NOMO-1 treated with dmso at 0.1 percent for 144 hours (cell line): ENCODE data around the gene POGZ.
A peak's percentile ranks its signal among the peaks of the same experiment; 100 is the strongest.
"Not testable (repeated sequence)": the region's sequence is repeated elsewhere in the genome, so short reads cannot be mapped to it uniquely, and the experiment has no call there.

Experiments
- DNase-seq: peaks from one replicate; lab custom pipeline; 2025; ENCODE audit not compliant: unreplicated experiment; lab: John Stamatoyannopoulos, UW

POGZ gene

DNA sequence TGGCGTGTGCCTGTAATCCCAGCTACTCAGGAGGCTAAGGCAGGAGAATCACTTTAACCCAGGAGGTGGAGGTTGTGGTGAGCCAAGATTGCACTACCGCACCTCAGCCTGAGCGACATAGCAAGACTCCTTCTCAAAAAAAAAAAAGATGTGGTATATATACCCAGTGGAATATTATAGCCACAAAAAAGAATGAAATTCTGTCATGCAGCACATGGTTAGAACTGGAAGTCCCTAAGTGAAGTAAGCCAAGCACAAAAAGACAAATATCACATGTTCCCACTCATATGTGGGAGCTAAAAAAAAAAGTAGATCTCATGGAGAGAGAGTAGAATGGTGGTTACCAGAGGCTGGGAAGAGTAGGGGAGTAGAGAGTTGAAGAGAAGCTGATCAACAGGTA is 41.2 kb downstream of the POGZ start:
- no peak for DNase-seq

DNA sequence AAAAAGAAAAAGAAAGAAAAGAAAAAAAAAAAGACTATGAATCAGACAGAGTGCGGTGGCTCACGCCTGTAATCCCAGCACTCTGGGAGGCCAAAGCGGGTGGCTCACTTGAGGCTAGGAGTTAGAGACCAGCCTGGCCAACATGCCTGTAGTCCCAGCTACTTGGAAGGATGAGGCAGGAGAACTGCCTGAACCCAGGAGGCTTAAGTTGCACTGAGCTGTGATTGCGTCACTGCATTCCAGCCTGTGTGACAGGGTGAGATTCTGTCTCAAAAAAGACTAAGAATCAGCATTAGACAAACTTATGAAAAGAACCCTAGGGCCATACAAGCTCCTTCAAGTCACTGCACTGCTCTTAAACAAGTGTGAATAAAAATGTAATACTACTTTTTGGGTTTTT is 43.1 kb downstream of the POGZ start:
- no peak for DNase-seq

DNA sequence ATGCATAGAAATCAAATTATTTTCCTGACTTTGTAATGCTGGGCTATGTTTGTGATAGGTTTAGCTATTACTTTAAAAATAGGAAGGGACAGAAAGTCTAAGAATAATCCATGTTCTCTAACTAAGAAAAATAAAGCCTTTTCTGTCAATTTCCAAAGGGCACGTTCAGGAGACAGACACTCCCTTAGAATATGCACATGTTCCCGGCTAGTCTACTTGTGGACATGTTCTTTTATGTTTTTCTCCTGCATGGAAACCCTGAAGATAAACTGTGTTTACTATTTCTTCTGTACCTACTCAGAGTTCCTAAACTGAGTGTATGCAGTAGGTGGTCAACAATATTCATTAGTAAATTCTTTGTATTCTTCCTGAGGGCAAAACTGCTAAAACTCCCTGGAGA is 47.4 kb downstream of the POGZ start:
- DNase-seq: no peak

DNA sequence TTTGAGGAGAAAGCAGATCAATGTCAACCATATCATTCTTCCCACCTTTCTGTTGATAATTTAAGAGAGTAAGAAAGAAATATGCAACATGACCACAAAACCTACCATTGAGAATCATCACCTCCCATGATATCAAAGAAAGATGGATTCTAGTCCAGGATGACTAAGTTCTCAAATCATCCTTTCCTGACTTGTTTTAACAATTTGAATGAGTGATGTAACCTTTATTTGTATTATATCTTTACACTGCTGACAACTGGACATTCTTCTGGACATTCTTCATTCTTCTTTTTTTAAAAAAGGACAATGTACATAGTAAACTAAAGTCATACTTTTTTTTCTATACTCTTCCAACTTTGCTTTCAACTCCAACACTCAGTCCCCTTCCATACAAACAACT is 50.4 kb downstream of the POGZ start:
- DNase-seq: no peak

DNA sequence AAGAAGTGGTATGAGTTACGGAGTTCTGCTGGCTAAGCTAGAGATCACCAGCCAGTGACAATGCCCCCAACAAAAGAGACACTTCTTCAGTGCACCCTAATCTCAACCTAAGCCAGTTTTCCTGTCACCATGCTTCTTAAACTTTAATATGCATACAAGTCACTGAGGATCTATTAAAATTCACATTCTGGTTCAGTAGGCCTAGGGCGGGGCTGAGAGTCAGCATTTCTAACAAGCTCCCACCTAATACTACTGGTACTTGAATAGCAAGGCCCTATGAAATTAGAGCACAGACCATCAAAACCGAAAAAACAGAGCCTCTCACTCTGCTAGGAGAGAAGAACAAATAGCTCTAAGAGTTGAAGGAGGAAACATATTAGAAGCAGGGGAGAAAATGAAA is 52.0 kb downstream of the POGZ start:
- no peak for DNase-seq

DNA sequence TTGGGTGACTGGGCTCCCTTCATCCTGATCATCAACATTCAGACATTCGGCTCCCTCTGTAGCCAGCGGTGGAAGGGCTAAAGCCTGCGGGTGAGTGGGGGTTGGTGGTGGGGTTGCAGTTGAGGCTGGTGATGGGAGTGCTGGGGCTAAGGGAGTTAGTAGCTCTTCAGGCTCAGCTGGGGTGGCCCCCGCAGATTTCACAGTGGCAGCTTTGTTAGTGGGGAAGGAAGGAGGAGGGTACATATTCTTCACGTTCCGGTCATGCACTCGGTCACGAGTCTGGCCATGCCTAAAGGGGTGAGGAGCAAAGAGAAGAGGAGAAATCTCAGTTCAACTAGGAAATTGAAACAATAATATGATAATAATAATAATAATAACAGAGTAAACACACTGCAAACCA is 53.1 kb downstream of the POGZ start:
- DNase-seq: no peak

DNA sequence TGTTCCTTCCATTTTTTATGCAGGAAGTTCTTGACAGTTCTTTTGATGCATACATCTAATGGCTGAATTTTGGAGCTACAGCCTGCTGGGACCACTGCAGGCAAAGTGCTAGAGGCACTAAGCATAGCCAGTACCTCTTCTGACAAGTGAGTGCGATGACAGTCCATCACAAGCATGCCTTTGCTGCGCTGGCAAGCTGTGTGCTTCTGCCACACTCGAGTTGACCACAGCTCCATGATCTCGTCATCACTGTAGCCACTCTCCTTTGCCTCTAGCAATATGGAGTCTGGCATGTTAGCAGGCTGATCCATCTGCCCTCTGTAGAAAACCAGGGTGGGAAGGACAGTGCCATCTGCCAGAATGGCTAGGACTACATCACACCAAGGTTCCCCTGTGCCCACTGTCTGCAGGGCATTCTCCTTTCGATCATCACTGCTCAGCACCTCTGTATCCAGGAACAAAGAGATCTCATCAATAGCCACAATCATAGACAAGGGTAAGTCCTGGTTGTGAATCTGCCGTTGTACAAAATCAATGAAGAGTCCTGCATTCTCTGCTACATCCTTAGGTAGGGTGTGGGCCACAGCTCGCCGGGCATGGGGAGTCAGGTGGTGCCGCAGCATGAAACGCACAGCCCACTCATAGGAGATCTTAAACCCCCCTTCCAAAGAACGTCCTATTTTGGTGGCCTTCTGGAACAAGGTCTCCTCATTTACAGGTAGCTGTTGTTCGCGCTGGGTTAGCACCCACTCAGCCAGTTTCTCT is 53.9 kb downstream of the POGZ start:
- DNase-seq: no peak

DNA sequence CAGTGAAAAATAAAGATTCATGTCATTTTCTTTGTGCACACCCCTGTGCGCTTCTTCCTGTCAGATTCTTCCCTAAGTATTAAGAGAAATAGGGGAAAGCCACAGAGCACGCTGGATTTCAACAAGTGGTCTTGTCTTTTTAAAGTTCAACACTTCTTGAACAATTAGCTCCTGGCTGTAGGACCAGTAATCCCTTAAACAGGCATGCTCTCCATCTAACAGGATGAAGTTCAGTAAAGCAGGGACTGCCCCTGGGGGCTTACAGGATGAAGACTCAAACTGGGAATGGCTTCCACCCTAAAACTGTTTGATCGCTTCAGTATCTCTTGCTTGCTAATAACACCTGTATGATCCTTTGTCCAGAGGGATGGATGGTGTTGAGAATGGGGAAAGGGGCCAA is 55.7 kb downstream of the POGZ start:
- no peak for DNase-seq

DNA sequence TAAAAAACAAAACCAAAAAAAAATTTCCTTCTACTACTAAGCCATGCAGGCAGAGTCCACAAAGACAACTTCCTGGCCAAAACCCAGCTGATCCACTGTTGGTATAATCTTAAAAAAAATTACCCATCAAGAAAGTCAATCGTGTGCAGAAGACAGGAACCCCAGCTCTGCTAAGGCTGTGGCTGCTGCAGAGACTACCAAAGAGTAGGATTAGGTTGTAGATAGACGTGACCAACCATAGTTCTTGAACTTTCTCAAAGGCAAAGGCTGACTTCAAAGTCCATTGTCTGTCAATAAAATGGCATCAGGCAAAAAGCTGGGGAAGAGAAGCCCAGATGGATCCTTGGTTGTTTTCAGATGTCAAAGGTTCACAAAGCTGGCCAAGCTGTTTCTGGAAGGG is 56.5 kb downstream of the POGZ start:
- no peak for DNase-seq

DNA sequence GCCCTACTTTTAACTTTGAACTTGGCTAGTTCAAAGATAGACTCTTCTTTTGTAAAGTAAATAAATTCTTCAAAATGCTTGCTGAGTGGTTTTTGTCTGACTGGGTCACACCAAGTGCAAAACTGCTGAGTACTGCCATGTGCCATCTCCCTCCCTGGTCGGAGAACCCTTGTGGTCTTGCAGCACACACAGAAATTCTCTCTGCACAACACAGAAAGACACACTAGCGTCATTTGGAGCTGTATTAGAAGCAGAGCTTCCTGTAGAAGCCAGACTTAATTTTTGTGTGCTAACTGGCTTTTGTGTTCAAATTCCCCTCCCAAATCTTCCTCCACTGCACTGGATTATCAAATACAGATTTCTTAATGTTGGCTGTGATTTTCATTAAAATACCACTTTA is 57.4 kb downstream of the POGZ start:
- no peak for DNase-seq

DNA sequence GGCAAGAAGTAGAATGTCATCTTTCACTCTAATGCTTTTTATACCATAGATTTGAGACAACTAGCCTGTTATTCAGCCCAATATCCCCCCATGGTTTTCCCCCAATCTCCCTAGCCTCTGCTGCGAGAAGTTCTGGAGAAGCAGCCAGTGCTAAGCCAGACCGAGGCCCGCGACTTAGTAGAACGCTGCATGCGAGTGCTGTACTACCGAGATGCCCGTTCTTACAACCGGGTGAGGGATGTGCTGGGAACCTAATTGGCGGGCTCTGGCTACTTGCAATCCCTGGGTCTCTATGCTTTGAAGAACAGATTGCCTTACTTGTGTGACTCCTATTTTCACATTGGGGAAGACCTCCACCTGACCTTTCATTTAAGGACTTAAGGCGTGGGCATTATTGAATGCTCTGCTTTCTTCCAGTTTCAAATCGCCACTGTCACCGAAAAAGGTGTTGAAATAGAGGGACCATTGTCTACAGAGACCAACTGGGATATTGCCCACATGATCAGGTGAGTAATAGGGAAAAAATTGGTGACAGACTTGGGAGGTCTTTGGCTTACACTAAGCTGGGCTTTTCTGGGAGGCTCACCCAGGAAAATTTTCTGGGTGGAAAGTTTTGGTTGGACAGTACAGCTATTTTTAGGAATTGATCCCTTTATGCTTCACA is 58.0 kb downstream of the POGZ start:
- DNase-seq: no peak

DNA sequence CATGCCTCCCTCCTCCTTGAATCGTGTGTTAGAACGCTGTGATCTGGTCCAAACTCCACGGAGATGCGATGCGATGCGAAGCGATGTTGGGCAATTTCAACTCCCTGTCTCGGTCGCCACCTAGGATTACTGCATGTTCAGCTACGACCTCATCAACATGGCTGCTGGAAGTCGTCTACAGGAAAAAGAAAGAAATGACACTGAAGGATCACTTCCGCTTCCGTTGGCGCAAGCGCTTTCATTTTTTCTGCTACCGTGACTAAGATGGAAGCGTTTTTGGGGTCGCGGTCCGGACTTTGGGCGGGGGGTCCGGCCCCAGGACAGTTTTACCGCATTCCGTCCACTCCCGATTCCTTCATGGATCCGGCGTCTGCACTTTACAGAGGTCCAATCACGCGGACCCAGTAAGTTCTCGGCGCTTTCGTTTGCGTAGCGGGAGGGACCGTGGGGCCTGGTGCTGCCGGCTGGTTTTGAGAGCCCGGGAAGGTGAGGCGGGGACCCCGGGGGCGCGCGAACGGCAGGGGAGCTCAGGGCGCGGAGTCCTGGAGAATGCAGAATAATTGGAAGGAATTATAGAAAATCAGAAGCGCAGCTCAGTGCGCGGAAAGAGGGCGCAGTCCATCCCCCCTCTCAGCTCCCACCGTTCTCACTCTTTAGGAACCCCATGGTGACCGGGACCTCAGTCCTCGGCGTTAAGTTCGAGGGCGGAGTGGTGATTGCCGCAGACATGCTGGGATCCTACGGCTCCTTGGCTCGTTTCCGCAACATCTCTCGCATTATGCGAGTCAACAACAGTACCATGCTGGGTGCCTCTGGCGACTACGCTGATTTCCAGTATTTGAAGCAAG is 59.7 kb downstream of the POGZ start, which contains the start of gene PSMB4:
Gene PSMB4 (plus strand): TSS at position 250 of the 848 bp plus-strand sequence. CDS start 15 bp downstream, at position 265.
- DNase-seq: peak; percentile 86

DNA sequence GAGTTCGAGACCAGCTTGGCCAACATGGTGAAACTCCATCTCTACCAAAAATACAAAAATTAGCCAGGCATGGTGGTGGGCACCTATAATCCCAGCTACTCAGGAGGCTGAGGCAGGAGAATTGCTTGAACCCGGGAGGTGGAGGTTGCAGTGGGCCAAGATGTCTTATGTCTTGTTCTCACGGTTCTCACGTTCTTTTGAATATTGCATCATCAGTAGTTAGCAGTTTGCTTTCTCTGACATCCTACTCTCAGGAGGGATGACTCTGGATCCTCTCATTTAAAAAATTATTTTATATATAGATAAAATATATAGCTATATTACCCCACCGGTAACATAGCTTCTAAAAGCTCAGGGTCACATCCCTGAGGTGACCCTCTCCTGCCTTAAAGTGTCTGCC is 63.0 kb downstream of the POGZ start:
- not testable (repeated sequence) for DNase-seq

DNA sequence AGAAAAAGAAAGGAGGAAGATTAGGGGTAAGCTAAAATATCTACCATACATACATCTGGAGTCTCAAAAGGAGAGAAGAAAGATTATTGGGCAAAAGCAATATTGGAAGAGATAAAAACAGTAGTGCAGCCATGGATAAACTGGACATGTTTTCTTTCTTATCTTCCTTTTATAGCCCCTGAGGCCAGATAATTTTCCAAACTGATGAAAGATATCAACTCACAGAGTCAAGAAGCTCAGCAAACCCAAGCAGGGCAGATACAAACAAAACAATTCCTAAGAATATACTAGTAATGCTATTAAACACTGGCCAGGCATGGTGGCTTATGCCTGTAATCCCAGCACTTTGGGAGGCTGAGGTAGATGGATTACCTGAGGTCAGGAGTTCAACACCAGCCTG is 65.7 kb downstream of the POGZ start:
- no peak for DNase-seq

DNA sequence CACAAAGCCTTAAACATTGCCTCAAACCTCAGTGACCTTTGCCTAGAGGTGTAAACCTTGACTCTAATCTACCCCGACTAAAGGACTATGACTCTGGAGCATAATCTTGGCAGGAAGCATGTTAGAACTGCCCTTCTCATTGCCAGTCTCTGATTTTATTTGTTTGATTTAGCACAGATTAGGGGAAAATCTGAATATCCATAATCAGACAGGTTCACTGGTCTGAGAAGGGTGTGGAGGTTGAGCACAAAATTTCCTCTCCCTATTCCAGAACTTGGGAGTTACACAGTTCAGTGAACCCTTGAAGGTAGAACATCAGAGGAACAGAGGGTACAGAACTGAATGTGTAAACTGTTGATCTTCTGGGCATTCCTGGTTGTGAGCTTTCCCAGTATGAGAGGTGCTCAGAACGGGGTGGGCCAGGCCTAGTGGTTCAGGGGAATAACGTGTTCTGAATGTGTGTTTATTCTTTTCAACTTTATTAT is 68.2 kb downstream of the POGZ start:
- DNase-seq: no peak

DNA sequence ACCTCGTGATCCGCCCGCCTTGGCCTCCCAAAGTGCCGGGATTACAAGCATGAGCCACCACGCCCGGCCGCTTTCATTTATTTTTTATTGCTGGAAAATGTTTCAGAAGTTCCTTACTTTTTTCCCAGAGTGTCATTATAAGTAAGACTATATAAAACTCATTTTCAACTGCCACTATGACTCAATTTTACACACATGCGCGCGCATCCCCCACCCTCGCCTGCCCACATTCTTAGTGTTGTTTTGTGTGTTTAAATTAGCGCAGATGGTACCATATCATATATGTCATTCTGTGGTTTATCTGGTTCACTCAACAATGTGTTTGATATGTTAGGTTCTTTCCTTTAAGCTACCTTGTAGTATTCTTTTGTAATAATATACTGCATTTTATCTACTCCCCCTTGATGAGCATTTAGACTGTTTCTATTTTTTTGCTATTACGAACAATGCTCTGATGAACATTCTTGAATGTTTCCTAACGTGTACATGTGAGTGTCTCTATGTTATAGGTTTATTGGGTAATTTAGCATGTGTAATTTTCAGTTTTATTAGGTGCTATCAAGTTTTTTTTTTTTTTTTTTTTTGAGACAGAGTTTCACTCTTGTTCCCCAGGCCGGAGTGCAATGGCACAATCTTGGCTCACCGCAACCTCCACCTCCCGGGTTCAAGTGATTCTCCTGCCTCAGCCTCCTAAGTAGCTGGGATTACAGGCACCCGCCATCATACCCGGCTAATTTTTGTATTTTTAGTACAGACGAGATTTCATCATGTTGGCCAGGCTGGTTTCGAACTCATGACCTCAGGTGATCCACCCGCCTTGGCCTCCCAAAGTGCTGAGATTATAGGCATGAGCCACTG is 68.8 kb downstream of the POGZ start:
- DNase-seq: not testable (repeated sequence)

DNA sequence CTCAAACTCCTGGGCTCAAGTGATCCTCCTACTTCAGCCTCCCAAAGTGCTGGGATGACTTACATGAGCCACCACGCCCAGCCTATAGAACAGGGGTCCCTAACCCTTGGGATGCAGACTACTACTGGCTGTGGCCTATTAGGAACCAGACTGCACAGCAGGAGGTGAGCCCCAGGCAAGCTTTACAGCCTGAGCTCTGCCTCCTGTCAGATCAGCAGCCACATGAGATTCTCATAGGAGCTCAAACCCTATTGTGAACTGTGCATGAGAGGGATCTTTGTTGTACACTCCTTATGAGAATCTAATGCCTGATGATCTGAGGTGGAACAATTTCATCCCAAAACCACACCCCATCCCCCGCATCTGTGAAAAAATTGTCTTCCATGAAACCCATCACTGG is 73.3 kb downstream of the POGZ start:
- no peak for DNase-seq

DNA sequence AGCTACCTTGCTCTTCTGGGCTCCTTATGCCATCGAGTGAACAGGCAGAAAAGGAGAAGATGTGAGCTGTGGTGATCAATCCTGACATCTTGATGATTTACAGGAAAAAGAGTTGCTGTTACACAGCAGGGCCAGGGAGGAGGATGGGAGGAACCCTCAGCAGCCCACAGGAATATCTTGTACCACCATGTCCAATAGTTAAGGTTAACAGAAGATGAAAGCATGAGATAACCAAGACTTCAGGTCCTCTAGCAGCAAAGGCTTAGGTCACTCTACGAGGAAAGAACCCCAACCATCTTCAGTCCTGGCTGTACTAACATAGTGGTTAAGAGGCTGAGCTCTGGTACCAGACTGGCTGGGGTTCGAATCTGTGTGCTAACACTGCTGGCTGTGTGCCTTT is 74.7 kb downstream of the POGZ start:
- DNase-seq: no peak

DNA sequence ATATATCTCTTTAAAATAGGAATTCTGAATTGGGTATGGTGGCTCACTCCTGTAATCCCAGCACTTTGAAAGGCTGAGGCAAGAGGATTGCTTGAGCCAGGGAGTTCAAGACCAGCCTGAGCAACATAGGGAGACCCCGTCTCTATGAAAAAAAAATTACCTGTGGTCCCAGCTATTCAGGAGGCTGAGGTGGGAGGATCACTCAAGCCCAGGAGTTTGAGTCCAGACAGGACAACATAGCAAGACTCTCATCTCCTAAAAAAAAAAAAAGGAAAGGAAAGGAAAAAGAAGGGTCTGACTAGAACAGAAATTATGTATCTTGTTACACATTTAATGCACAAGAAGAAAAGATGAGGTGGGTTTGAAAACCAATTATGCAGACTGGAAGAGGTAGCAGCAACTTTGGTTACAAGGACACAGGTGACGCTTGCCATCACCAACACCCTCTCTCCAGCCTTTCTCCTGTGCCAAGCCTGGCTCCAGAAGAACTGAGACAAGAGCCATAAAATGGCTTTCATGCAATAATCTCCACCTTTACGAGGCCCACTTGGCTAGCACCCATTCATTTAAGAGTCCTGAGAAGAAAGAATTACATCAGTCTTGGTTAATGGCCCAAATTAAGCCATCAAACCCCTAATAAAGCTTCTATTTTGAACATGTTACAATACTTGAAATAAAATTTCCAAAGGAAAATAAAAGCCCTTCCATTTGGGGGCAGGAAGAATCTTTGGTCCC is 82.0 kb downstream of the POGZ start:
- no peak for DNase-seq

DNA sequence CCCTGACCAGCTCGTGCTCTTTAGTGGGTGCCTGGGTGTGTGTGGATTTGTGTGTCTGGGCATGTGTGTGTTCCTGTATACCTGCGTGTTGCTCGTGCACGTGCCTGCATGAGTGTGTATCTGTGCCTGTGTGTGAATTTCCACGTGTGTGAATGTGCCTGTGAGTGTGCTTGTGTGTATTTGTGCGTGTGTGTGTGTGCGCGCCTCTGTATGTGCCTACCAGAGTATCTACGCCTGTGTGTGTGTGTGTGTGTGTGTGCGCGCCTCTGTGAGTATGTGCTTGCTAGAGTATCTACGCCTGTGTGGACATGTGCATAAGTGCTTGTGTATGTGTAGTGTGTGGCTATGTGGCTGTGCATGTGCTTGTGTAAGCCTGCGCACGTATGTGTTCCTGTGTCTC is 86.1 kb downstream of the POGZ start:
- DNase-seq: no peak
